SK-N-MC (cell line): ENCODE results near the gene PHKB.

Experiments
- EZH2 ChIP-seq: fragments of 200-600 bp; sonication (generic); IDR thresholded peaks from one replicate; pipeline ENCODE4 v1.6.1; 2017; ENCODE audit warnings: antibody characterized with exemption
- FOXP2 ChIP-seq: optimal IDR thresholded peaks from 2 replicates; pipeline ENCODE3; 2011; ENCODE audit warnings: mild to moderate bottlenecking, moderate library complexity; ENCODE audit not compliant: insufficient read depth; ENCODE audit errors: extremely low read length, control extremely low read depth
- POLR2AphosphoS5 ChIP-seq: IDR thresholded peaks from 2 replicates; pipeline ENCODE4 v1.6.1; 2012; ENCODE audit warnings: mild to moderate bottlenecking, low read depth, low read length, borderline replicate concordance

DNA sequence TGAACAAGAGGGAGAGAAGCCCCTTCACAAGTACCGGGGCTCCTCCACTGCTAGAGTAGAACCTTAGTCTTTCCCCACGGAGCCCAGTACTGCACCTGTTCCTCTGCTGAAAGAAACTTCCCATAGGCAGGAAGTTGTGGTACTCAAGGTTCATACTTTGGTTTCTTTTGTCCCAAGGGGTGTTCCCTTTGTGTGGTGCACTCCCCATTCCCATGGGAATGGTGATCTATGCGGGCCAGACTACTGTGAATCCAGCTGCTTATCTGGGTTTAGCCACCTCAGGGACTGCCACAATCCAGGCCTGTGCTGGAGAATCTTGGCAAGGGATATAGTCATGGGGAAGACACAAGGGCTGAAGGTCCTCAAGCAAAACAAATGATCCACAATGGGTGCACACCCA lies 110.6 kb downstream of the PHKB start:
- no peak for TF ChIP-seq POLR2AphosphoS5
- TF ChIP-seq EZH2: no peak
- no peak for TF ChIP-seq FOXP2
